Glutamatergic neuron (in vitro differentiated cells): Measurements from ENCODE around the gene GPR17. TPM values are rescaled to one million over a fixed set of nuclear protein-coding genes. Genes with fewer than 3 reads are reported as not detected.

ENCODE experiments used
- DNase-seq: peaks from one replicate; pipeline ENCODE4 v3.0.0; 2022
- H3K27ac Mint-ChIP-seq: one replicate; pipeline ENCODE4 v1.8.0; 2020; ENCODE audit warnings: mild to moderate bottlenecking, mixed read lengths, inconsistent platforms; ENCODE audit not compliant: unreplicated experiment
- H3K27me3 Mint-ChIP-seq: one replicate; pipeline ENCODE4 v1.8.0; 2020; ENCODE audit warnings: mild to moderate bottlenecking, moderate library complexity, mixed read lengths, inconsistent platforms; ENCODE audit not compliant: unreplicated experiment
- H3K36me3 Mint-ChIP-seq: one replicate; pipeline ENCODE4 v1.8.0; 2020; ENCODE audit warnings: mild to moderate bottlenecking, mixed read lengths, inconsistent platforms; ENCODE audit not compliant: unreplicated experiment
- H3K4me1 Mint-ChIP-seq: one replicate; pipeline ENCODE4 v1.8.0; 2020; ENCODE audit warnings: mild to moderate bottlenecking, low read depth, mixed read lengths, inconsistent platforms; ENCODE audit not compliant: unreplicated experiment
- H3K4me3 Mint-ChIP-seq: one replicate; pipeline ENCODE4 v1.8.0; 2020; ENCODE audit warnings: mild to moderate bottlenecking, mixed read lengths, inconsistent platforms; ENCODE audit not compliant: unreplicated experiment
- H3K9me3 Mint-ChIP-seq: one replicate; pipeline ENCODE4 v1.8.0; 2020; ENCODE audit warnings: mild to moderate bottlenecking, moderate library complexity, mixed read lengths, inconsistent platforms; ENCODE audit not compliant: unreplicated experiment
- total RNA-seq: library from RNA; stranded (reverse); fragmentation: NEBNext Ultra II Directional; extraction: Animal tissue kit (Norgen Biotek cat#: 25700); gene quantifications from one replicate; pipeline ENCODE4 v1.2.1, GENCODE V29; 2021; ENCODE audit not compliant: unreplicated experiment
- TF ChIP-seq, protein P1 (sequence below): fragments of 200-600 bp; sonication (generic); IDR thresholded peaks from one replicate; pipeline ENCODE4 v1.5.0; 2021; ENCODE audit not compliant: partially characterized antibody, unreplicated experiment

GPR17 gene
- total RNA-seq, 1 donor from 2014 or later = not detected

DNA sequence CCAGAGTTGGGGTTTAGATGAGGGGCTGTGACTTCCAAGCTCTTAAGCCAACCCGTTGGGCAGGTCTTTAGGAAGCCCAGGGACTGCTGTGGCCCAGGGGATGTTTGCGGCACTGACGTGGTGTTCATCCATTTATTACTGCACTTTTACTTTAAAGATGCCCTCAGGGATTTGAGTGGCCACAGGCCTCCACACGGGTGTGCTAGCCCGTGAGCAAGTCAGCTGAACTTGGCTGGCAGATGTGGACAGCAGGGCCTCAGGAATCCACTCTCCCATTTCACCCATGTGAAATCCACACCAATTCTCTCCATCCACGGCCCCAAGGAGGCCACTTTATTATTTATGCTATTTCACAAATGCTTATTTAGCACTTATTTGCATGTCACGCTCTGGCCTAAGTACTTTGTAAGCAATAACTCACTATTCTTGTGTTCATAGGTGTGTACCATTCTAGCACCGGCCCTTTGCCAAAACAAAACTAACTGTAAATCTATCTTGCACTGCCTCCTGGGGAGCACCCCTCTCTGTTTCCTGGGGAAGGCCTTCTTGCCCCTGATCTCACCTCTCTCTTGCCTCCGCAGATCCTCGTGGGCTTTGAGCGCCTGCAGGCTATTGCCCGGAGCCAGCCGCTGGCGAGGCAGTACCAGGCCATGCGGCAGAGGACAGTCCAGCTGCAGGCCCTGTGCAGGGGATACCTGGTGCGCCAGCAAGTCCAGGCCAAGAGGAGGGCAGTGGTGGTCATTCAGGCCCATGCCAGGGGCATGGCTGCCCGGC lies 39.1 kb upstream of the GPR17 start:
- Mint-ChIP-seq H3K9me3 (peaks cover 5% of the 10 kb centered on the region), H3K4me1 (peaks cover 8% of the 10 kb centered on the region), H3K27me3 (peaks cover 3% of the 10 kb centered on the region), H3K36me3 (peaks cover 11% of the 10 kb centered on the region), H3K4me3 (no peak overlapping the region), H3K27ac (no peak overlapping the region)
- DNase-seq = peak; percentile 12
- TF ChIP-seq, protein P1, sequence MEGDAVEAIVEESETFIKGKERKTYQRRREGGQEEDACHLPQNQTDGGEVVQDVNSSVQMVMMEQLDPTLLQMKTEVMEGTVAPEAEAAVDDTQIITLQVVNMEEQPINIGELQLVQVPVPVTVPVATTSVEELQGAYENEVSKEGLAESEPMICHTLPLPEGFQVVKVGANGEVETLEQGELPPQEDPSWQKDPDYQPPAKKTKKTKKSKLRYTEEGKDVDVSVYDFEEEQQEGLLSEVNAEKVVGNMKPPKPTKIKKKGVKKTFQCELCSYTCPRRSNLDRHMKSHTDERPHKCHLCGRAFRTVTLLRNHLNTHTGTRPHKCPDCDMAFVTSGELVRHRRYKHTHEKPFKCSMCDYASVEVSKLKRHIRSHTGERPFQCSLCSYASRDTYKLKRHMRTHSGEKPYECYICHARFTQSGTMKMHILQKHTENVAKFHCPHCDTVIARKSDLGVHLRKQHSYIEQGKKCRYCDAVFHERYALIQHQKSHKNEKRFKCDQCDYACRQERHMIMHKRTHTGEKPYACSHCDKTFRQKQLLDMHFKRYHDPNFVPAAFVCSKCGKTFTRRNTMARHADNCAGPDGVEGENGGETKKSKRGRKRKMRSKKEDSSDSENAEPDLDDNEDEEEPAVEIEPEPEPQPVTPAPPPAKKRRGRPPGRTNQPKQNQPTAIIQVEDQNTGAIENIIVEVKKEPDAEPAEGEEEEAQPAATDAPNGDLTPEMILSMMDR = no peak

DNA sequence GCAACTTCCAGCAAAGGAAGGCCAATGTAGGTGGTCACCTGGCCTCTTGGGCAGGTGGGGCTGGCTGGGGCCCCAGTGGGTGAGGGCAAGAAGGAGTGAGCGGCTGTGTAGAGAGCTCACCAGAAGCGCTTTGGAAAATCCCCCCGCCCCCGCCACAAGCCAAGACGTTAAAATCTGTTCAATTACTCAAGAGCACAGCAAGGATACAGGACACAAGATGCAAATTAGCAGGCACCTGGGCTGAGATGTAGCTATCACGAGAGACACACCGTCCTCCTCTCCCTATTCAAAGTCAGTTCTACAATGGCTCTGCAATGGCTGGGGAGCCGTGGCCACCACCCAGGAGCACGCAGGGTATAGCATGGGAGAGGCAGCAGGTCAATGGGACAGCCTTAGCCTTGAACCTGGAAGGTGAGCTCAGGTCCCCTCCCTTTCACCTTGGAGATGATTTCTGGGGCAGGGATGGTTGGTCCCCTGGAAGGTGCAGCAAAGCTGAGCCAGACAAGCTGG lies 38.5 kb upstream of the GPR17 start:
- DNase-seq = no peak
- TF ChIP-seq, protein P1 = no peak
- Mint-ChIP-seq H3K4me1 (peaks cover 8% of the 10 kb centered on the region), H3K27me3 (peaks cover 3% of the 10 kb centered on the region), H3K9me3 (peaks cover 5% of the 10 kb centered on the region), H3K36me3 (peaks cover 11% of the 10 kb centered on the region), H3K27ac (no peak overlapping the region), H3K4me3 (peak overlapping the region; percentile 11)

DNA sequence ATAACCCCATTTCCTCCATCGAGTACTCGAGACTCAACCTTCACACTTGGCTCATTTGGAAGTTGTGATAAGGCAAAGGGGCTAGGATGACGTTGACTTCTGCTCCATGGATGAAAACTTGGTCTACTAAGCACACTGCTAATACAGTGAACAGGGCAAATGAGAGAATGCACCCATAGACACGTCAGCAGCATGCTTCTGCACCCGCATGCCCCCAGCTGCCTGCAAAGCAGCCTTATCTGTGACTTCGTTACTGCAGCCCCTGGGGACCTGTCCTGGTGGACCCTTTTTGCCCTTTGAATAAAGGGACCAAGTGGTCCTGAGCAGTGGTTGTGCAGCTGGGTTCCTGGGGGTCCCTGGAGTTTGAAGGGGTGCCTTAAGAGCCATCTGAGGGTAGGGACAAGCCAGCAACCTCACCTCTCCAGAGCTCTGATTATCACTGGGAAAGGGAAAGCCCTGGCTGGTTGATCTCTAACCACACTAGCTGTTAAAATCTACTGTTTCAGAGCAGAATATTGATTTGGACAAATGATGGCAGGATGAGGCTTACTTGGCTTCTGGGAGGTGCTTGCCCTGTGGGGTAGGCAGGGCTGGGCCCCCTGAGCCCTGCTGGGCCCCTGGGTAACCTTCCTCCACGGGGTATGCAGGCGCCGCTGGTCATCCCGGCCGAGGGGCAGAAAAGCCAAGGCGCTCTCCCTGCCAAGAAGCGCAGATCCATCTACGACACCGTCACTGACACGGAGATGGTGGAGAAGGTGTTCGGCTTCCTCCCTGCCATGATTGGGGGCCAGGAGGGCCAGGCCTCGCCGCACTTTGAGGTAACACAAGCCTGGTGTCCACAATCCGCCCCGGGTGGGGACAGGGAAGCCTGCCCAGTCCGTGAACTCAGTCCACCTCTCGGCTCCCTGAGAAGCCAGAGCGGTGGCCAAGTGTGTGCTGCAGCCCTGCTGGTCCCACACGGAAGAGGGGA lies 37.6 kb upstream of the GPR17 start:
- TF ChIP-seq, protein P1 = no peak
- DNase-seq = peak; percentile 19
- Mint-ChIP-seq H3K27me3 (peaks cover 3% of the 10 kb centered on the region), H3K4me3 (no peak overlapping the region), H3K4me1 (peaks cover 8% of the 10 kb centered on the region), H3K27ac (no peak overlapping the region), H3K36me3 (peaks cover 6% of the 10 kb centered on the region), H3K9me3 (peaks cover 6% of the 10 kb centered on the region)

DNA sequence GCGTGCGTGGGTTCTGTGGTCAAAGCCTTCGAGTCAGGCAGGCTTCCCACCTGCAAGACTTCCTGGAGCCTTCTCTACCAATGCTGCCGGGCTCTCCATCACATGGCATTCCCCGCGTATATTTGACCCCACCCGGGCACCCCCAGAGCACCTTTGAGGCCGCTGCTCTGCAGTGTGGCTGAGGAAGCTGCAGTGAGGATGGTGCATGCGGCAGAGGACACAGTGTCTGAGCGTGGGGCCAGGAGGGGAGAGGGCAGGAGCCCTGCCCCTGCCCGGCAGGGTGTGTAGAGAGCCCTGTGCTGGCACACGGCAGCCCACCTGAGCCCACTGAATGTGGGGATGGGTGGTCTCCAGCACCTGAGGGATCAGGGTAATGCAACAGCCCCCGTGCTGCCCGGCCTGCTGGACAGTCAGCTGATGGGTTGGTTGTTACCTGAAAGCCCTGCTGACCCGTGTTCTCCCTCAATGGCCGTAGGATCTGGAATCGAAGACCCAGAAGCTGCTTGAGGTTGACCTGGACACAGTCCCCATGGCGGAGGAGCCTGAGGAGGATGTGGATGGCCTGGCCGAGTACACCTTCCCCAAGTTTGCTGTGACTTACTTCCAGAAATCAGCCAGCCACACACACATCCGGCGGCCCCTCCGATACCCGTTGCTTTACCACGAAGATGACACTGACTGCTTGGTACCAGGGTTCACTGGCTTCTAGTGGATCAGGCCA lies 36.8 kb upstream of the GPR17 start:
- H3K36me3 Mint-ChIP-seq = peaks cover 4% of the 10 kb centered on the region
- H3K4me3 Mint-ChIP-seq = no peak overlapping the region
- peaks cover 9% of the 10 kb centered on the region for H3K9me3 Mint-ChIP-seq
- TF ChIP-seq, protein P1 = no peak
- H3K27ac Mint-ChIP-seq = no peak overlapping the region
- H3K4me1 Mint-ChIP-seq = peaks cover 8% of the 10 kb centered on the region
- no peak for DNase-seq
- peaks cover 3% of the 10 kb centered on the region for H3K27me3 Mint-ChIP-seq
